HL-60/S4 treated with phorbol 12-myristate 13-acetate at 8.2 ng/mL for 4 days and 3 days (cell line): Measurements from ENCODE around the gene CXXC1.
"Not testable (repeated sequence)": the region's sequence is repeated elsewhere in the genome, so short reads cannot be mapped to it uniquely, and the experiment has no call there.

Source experiments
- in situ Hi-C: fragments of 300-500 bp; cut with MboI; formaldehyde crosslinking; loops from 2 replicates; pipeline ENCODE4 v1.15.0; 2022; ENCODE audit warnings: low sequenced_read_pairs

The CXXC1 gene

DNA sequence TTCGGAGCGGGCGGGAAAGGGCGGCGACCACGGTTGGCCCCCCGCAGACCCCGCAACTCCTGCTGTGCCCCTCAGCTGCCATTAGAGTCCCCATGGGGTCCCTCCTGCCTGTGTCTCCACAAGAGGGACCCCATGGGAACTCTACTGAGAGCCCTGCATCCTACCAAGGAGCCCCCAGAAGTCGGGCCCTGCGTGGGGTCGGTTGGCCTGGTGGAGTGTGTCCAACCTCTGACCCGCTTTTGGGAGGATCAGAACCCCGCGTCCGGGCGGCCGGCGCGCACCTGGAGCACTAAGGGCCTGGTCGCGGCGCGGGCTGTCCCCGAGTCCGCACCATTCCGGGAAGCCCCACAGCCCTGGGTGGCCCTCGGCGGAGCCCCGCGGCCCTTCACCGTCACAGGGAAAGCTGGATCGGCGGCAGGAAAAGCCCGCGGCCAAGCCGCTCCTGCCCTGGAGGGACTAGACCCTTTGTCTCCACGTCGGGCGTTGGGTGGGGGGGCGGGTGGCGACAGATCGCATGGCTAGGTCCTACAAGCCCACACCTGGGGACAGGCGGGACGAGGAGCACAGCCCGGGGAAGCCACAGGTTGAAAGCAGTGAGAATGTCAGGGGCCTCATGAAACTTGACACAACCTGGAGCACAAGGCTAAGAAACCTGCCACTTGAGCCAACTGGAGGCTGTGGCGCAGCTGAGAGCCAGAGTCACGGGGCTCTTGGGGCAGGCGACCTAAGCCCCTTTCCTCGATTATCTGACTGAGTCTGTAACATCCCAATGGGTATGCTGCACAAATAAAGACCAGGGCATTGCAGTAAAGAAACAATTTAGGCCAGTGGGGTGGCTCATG is 11.2 kb upstream of the CXXC1 start:
- in situ Hi-C loops: no loop called here

DNA sequence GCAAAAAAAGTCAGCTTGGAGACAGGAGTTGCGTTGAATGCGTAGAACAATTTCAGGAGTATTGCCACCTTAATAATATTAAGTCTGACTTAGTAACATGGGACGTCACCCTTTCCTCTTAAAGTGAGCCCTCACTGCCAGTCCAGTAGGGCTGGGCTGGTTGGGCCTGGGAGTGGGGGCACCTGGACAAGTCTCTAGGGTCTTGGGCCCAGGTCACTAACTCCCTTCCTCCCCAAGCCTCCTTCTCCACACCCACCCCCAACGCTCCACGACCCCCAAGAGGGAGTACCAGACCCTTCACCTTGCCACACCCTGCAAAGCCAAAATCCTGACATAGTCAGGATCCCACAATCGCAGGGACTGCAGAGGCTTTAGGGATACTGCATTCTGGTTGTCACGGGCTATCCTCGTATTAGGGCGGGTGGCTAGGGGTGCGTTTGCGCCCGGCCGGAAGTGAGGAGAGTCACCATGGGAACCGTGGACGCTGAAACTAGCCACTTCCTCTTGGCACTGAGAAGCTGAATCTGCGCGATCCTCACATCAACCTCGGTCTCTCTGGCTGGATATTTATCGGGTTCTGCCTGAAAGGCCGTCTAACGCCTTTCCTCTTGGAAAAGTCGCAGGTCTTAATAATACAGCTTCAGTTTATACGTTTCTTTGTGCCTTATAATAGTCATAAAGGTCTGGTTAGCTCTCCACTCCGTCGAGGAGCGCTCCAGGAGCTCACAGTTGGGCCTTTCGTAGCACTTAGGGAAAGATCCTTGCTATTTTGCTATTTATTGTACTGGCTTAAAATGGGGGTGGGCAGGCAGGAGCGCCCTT is 10.3 kb upstream of the CXXC1 start:
- in situ Hi-C loops: no loop called here

DNA sequence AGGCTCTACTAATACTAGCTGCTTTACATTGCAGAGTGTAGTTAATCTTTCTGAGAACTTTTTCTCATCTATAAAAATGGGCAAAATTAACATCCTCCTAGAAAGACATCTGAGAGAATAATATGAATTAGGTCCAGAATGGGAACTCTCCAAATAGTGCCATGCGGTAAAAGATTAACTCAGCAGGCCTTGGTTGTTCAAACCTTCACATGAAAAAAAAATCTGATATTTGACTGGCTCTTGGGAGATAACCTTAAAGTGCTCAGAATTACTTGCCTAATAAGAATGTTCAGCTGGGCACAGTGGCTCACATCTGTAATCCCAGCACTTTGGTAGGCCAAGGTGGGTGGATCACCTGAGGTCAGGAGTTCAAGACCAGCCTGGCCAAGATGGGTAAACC is 5.5 kb upstream of the CXXC1 start:
- in situ Hi-C loops: no loop called here

DNA sequence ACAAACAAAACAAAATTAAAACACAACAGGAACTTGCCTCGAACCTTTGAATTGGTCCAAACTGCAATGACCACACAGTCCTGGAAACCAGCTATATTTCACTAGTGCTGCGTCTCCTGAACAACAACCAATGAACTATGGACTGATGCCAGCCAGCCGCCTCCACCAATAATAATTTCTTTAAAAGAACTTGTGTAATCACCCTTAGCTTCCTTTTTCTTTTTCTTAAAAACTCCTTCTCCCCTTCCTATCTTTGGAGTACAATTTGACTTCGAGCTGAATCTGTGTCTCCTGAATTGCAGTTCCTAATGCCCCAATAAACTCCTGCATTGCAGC is 1.6 kb upstream of the CXXC1 start:
- in situ Hi-C loops: no loop called here

DNA sequence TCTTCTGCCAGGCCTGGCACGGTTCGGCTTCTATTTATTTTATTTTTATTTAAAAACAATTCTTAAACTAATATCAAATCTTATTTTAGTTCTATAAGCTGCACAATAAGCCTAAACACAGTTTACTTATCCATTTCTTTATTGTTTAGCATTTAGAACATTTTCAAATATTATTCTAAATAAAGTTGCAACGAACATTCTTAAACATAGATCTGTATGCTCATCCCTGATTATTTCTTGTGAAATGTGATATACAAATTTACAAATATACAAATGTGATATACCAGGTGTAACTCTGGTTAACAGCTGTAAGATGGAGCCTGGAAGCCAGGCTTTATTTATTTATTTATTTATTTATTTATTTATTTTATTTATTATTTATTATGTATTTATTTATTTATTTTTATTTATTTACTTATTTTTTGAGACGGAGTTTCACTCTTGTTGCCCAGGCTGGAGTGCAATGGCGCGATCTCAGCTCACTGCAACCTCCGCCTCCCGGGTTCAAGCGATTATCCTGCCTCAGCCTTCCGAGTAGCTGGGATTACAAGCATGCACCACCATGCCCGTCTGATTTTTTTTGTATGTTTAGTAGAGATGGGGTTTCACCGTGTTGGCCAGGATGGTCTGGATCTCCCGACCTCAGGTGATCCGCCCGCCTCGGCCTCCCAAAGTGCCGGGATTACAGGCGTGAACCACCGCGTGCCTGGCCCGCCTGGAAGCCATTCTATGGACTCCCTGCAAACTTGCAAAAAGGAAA is 1.0 kb upstream of the CXXC1 start:
- in situ Hi-C loops: not testable (repeated sequence)

DNA sequence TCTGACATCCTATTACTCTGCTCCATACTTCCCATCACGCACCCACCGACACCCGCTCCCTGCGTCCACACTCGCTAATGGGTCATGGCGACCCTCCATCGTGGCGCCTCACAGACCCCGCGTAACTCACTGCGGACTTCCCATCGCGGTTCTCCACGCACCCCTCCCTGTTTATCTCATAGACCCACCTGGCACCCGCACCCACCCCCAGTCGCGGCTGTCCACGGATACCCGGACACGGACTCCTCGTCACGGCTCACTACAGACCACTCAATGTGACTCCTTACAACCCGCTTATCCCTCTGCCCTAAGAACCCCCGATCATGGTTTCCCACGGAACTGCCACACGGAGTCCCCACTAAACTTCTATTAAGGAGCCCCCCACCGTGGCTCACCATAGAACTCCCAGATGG is 458 bp downstream of the CXXC1 start:
- in situ Hi-C loops: no loop called here

DNA sequence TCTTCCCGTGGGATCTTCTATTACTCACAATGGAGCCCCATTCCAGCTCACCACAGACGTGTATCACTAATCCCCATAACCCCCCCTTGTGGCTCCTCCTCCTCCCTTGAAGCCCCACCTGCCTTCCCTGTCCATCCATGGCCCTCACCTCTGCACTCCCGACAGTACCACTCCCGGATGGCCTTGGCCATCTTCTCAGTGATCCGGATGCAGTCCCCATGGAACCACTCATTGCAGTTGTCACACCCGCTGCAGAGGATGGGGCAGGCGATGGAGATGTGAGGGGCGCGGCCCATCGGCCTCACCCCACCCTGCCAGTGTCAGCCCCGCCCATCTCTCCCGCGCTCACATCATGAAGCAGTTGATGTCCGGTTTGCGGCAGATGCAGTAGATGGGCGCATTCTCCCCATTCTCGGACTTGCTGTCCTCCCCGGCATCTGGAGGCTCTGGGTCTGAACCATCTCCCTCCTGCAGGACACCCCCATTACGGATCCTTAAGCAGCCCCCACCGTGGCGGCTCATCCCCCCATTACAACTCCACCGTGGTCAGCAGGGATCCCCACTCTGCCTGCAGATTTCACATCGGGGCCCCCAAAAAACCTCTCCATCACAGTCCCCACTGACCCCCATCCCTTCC is 983 bp downstream of the CXXC1 start:
- in situ Hi-C loops: no loop called here

DNA sequence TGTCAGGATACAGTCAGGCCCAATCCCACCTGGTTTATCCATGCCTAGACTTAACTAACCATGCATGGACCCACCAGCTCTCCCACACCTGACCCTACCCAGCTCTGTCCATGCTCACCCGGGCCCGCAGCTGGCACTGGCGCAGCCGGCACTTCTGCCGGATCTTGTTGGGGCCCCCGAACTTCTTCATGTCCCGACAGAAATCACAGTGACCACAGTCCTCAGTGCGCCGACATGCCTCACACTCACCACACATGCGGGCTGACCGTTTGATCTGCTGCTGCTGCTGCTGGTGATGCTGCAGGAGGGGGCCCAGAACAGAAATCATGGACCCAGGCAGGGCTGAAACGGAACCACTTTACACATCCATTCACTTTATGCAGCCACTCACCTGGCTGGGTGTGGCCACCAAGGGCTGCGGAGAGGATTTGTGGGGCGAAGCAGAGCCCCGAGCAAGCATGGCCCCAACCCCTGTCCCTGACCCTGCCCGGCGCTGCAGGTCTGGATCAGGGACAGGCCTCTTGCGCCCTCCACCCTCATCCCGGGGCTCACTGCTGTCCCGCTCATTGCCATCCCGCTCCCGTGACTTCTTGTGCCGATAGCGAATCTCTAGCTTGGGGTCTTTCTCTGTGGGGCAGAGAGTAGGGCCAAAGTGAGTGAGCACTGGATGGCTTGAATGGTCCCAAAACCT is 1.7 kb downstream of the CXXC1 start:
- in situ Hi-C loops: no loop called here

DNA sequence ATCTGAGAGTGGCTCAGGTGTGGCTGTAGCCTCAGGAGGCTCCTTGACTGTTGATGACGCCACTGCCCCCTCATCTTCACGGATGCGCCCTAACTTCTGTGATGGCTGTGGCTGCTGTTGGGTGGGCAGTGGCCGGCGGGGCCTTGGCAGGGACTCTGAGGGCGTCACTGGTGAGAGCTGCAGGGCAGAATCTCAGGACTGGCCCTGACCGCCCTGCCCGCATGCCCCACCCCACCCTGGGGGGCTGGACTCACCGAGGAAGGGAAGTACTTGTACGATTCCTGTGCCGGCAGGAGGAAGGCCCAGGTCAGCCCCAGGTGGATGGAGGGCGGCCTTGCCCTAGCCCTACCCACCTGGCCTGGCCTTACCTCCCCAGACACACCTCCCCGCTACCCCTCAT is 2.4 kb downstream of the CXXC1 start:
- in situ Hi-C loops: no loop called here

DNA sequence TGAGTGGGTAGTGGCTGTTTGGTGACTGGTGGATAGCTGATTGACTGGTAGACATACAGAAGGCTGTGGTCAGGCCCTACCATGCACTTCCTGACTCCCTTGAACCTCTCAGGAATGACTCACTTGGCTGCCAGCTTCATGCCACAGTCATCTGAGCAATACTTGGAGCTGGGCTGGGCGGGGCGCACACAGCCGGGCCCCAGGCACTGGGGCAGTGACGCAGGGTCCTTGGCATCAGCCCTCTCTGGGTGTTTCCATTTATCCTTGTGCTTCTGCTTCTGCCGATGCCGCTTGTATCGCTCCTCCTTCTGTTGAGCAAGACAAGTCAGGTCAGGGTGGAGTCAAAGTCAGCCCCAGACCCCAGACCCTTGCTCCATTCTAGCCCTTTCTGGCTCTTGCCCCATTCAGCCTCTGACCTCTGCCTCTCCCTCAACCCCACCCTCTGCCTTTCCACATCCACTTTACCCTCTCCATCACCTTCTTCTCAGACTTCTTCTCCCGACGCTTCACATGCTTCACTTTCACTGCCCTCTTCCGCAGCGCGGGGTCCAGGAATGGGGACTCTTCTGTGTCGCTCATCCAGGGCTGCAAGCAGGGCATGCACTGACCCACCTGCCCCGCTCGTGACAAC is 3.1 kb downstream of the CXXC1 start:
- in situ Hi-C loops: no loop called here

DNA sequence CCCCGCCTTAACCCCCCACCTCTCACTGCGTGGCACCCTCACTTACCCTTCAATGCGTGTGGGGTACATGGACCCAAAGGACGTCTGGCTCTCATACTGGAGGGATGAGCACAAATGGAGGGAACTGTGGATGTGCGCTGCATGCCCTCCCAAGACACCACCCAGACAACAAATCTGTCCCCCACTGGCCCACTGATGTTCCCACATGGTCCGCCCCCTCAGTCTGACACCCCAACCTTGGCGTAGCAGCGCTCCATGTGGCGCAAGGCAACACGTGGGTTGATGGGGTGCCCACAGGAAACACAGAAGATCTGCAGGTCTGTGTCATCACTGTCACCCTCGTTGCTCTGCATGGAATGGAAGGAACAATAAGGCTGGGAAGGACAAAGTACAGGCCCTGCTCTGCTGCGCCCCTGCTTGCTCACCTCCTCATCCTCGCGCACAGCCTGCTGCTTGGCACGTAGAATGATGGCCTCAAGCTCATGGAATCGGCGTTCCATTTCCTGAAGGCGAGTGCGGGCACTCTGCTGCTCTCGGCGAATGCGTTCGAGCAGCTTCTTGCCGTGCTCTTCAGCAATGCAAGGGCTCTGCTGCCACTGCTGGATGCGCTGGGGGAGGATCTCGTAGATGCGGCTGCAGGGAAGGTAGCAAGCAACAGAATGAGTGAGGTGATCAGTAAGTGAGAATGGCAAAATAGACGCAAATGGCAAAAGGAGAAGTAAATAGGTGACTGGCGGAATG is 3.9 kb downstream of the CXXC1 start:
- in situ Hi-C loops: no loop called here

DNA sequence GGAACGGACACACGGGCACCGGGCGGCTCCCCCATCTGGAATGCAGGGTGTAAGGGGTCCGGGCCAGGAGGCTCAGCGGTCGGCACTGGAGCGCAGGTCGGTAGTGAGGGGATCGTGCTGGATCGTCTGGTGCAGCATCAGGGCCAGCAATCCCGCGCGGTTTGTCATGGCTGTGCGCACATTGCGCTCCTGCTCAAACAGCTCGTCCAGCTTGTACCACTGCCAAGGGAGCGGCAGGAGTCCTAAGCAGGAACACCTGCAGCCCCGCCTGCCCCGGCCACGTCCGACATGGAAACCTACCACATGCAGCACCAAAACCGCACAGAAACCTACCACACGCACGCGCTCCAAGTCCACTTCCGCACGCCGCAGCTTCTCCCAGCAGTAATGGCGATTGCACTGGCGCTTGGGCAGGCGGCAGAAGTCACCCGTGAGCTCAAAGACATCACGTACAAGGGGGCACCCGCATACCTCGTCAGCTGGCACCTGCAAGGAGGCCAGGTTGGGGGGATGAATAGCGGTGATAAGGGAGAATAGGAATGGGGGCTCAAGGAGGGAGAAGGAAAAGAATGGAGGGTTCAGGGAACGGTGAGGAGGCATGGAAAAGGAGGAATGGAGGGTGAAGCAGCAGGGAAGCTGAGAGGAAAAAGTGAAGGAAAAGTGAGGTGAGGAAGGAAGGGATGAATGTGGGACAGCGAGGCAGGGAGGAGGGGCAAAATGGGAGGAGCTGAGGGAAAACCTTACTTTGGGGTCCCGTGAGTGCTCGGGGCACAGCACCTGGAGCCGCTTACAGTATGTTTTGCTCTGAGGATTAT is 4.8 kb downstream of the CXXC1 start:
- in situ Hi-C loops: no loop called here

DNA sequence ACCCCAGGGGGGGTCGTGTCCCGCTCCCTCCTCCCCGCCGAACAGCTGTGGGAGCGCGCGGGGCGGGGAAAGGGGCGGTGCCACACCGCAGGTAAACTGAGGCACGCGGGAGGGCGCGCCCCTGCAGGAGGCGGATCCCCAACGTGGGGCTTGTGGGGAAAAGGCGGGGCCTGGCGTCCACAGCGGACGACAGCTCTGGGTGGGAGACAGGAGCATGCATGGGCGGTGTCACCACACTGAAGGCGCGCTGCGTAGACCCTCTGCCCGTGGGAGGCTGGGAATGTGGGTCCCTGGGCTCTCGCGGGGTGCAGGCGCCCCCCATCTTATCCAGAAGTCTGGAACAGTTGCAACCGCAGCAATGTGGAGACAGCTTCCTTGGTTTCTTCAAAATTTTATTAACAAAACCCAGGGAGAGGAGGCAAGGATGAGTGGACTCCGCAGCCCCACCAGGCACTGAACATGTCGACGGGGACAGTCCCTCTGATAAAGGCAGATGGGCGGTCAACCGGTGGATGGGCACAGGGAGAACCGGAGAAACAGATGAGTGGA is 5.4 kb downstream of the CXXC1 start:
- in situ Hi-C loops: no loop called here

DNA sequence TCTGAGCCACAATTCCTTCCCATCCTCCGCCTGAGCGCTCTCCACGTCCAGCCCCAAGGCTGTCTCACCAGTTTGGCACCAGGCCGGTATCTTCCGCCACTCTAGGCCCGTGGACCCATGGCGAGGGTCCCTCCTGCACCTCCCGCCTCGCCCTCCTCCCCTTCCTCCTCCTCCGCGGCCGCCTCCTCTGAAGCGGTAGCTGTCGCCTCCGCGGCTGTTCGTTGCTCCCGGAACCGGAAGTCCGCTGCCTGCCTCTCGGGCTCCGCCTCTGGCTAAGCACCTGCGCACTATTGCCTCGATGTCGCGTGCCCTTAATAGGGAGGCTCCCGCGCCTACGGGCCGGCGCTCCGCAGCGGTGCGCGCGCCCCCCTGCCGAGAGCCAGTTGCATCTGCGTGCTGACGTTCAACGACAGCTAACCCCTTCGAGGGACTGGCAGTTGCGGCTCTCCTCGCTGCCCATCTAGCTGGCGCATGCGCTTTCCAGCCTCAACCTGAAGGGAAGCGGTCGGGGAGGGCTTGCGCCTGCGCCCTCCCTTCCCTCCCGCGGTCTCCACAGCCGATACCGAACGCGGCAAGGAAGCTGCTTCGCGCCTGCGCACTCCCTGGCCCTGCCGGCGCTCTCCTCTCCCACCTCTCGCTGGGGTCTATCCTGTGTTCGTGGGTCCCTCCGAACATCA is 6.1 kb downstream of the CXXC1 start, which contains the start of gene MBD1:
Gene MBD1 (minus strand): TSS at position 229 of the 677 bp plus-strand sequence. CDS start 1,531 bp downstream, outside the sequence.
- in situ Hi-C loops: no loop called here

DNA sequence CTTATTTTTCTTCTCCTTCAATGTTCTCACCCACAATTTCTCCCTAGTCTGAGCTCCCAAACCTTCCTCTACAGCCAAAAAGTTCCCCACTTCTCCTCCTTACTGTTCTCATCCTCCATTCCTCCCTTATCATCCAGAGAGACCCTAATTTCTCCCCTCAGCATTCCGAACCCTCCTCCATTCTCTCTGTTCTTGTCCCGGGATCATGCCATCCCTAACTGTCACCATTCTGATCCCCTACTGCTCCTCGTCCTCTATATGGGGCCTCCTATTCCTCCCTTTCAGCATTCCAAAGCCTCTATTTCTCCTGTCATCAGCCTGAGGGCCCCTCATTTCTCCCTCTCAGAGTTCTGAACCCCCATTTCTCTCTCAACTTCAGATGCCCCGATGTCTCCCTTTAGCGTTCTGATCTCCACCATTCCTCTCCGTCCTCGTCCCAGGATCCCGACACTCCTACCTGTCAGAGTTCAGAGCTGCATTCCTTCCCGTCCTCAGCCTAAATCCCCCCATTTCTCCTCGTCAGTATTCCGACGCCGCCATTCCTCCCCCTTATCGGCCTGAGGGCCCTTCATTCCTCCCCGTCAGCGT is 6.7 kb downstream of the CXXC1 start:
- in situ Hi-C loops: no loop called here

DNA sequence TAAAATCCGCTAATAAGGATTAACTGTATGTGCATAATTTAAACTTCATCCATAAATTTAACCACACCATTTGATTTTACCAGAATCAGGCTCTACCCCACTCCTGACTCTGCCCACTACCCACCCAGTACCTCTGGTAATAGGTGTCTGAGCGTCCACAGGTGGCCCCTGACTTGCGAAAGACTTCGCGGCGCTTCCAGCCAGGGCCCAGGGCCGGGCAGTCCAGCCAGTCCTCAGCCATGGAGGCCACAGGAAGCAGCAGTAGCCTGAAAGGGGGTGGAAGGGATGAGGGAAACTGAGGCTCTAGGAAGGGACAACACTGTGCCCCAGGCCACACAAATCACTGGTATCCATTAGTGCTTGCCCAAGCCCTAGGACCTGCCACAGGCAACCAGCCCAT is 7.7 kb downstream of the CXXC1 start:
- in situ Hi-C loops: no loop called here

DNA sequence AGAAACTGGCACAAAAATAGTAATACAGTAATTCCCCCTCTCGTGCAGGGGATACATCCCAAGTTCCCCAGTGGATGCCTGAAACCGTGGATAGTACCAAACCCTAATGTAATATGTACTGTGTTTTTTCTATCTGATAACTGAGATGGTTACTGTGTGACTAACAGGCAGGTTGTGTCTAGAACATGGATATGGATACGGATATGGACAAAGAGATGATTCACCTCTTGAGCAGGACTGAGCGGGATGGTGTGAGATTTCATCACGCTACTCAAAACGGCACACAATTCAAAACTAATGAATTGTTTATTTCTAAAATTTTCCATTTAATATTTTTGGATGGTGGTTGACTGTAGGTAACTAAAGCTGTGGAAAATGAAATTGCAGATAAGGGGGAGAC is 9.6 kb downstream of the CXXC1 start:
- in situ Hi-C loops: no loop called here
